ENCODE measurements around the gene NDFIP1. TPM values are rescaled to one million over a fixed set of nuclear protein-coding genes. Genes with fewer than 3 reads are reported as not detected.

Gene NDFIP1
- total RNA-seq, 2 experiments from 2014 or later, result 47.2 TPM

DNA sequence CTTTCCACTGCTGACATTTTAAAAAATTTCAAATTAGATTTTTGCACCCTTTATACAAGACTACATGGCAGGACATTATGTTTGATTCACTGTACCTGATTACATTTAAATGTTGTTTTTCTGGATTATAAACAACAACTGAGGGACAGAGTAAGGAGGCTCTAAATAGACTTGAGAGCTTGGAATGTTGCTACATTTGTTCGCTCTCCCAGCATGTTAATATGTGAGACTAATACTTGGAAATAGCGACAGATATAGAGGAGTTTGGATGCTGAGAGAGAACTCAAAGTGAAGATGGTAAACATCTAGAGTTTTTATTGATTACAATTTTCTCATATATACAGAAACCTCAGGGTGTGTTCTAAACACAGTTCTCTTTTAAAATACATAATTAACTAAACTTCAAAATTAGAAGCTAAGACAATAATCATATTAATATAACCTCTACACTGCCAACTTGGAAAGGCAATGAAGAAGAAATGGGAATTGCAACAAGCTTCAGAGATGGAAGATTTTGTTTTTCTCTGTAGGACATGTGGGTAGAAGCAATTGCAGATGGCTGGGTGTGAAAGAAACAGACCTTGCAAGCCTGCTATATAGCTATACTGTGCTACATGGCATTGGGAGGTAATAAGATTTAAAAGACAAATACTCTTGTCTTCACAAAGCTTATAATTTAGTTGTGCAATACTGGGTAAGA, 1.4 kb upstream of the NDFIP1 start:
- CTCF ChIA-PET, result interaction anchor here (1.0 to 6.0 kb wide), 12 partner anchors 9 to 147 kb away, joined by 3 to 91 read pairs (median 4); partner anchors contain the start of genes GNPDA1 and RNF14
- Mint-ChIP-seq H3K4me3 (peak overlapping the region; percentile 43), H3K4me1 (ENCODE audit: low read depth) (peaks cover 59% of the 10 kb centered on the region), H3K36me3 (ENCODE audit: low read depth) (peaks cover 23% of the 10 kb centered on the region), H3K9me3 (ENCODE audit: insufficient read depth) (no peaks in the 10 kb centered on the region), H3K27me3 (ENCODE audit: low read depth) (no peaks in the 10 kb centered on the region), H3K27ac (peak overlapping the region; percentile 93)
- DNase-seq (no peak), ATAC-seq (no peak)
- POLR2A ChIA-PET, result interaction anchor here (0.8 to 4.0 kb wide), 8 partner anchors 9 to 138 kb away, joined by 4 to 86 read pairs (median 18); partner anchors contain the start of genes GNPDA1 and RNF14

DNA sequence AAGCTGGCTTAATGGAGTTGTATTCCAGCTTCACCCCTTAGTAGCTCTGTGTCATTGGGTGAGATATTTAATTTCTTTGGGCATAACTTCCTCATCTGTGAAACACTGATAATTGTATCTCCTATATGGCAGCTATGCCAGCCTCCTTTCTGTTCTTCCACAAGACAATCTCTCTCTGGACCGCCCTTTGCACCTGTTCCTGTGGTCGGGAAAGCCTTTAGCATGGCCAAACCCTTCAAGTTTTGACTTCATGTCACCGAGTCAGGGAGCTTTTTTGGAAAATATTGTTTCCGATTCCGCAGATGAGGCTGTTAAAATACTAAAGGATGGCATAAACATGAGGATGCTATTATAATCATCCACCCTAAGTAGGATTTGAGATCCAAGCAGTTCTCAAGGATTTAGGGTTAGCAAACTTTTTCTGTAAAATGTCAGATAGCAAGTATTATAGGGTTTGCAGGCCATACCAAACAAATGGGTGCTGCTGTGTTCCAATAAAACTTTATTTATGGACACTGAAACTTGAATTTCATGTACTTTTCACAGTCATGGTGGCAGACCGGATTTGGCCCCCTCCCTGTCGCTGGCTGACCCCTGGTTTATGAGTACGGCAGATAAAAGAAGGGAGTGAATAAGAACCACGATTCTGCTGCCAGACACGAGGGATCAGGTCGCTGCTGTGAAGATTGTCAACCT, 695 bp upstream of the NDFIP1 start:
- CTCF ChIA-PET, result interaction anchor here (0.6 to 6.0 kb wide), 17 partner anchors 9 to 416 kb away, joined by 3 to 91 read pairs (median 3); partner anchors contain the start of genes GNPDA1 and RNF14
- no peaks in the 10 kb centered on the region for H3K27me3 Mint-ChIP-seq (ENCODE audit: low read depth)
- peak overlapping the region; percentile 71 for H3K4me3 Mint-ChIP-seq
- no peak for ATAC-seq
- no peak for DNase-seq
- peak overlapping the region; percentile 93 for H3K27ac Mint-ChIP-seq
- POLR2A ChIA-PET, result interaction anchor here (0.7 to 4.0 kb wide), 10 partner anchors 9 to 139 kb away, joined by 3 to 86 read pairs (median 16); partner anchors contain the start of genes GNPDA1 and RNF14
- H3K36me3 Mint-ChIP-seq (ENCODE audit: low read depth), result peaks cover 27% of the 10 kb centered on the region
- no peaks in the 10 kb centered on the region for H3K9me3 Mint-ChIP-seq (ENCODE audit: insufficient read depth)
- peaks cover 64% of the 10 kb centered on the region for H3K4me1 Mint-ChIP-seq (ENCODE audit: low read depth)

DNA sequence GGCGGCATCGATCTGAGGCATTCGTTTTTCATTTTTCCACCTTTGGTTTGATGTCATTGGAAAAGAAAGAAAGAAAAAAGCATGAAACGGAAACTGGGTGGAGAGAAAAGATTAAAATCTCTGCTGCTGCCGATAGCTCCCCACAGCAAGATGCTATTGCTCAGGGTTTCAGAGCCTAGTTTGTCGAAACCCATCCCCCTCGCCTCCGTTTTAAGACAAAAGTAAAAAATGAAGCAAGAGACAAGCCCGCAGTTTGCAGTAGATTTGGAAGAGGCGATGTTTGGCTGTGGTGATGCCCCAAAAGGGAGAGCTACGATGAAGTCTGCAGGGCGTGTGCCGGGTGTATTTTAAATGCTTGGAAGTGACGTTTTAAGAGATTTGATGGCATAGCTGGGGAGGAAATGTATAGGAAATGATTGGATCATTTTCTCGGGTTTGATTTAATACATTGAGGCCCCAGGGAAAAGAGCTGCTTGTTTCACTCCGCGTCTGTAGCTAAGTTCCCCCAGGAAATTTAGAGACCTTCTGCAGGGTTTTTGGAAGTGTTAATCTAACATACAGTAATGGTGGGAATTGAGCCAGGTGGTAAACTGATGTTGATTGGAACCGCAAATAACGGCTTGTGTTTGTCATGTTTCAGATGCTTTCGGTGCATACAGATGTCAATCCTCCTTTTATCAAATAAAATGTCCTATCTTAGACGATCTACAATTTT, 909 bp downstream of the NDFIP1 start:
- ChIA-PET CTCF (interaction anchor here (0.7 to 6.0 kb wide), 19 partner anchors 10 to 418 kb away, joined by 3 to 91 read pairs (median 6); partner anchors contain the start of genes GNPDA1 and RNF14), POLR2A (interaction anchor here (0.7 to 4.0 kb wide), 19 partner anchors 8 to 186 kb away, joined by 3 to 86 read pairs (median 7); partner anchors contain the start of genes DELE1, GNPDA1 and RNF14)
- Mint-ChIP-seq H3K9me3 (ENCODE audit: insufficient read depth) (no peaks in the 10 kb centered on the region), H3K4me1 (ENCODE audit: low read depth) (peaks cover 72% of the 10 kb centered on the region), H3K27ac (peak overlapping the region; percentile 93), H3K4me3 (peak overlapping the region; percentile 93), H3K27me3 (ENCODE audit: low read depth) (no peaks in the 10 kb centered on the region), H3K36me3 (ENCODE audit: low read depth) (peaks cover 38% of the 10 kb centered on the region)
- ATAC-seq (peak; percentile 12), DNase-seq (peak; percentile 69)

DNA sequence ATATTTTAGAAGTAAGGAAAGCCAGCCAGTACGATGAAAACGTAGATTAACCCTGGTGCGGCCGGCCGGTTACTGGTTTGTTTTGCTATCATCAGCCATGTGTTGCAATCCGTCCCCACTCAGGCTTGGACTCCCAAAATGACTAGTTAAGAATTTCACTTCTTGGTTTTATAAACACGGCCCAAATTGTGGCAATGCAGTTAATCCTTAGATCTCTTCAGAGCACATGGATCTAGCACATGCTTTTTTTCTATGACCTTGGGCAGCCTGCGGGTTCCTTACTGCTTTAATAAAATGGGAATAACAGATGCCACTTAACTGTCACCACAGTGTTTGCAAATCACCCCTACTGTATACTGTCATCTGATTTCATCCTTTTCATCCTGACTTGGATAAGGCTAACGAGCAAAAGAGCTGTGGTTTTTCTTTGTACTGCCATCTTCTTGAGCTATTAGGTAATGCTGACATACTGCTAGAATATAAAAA, 1.5 kb downstream of the NDFIP1 start:
- ATAC-seq, result no peak

DNA sequence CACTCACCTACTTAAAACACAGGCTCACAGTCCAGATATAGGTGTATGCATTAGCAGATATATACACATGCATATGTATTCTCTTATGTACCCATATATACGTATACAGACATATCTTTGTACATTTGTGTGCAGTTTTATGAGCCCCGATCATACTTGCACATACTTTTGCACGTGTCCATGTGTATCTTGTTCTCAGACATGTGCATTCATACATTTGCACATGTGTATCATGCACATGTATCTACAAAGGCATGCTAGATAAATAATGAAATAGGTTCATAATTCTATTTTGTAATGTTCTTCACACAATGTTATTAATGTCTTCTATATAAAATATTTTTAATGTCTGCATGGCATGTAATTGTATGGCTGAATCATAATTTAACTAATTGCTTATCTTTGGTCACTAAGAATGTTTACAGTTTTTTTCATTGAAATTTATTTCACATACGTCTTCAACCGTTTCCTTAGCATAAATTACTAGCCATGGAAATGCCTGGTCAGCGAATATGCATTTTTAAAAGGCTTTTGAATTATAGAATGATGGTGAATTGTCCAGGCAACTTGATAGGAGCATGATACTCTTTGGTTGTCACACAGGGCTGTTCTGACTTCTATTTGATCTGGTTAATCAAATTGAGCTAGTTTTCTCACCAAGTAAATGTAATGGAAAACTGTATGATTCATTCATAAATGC, 2.6 kb downstream of the NDFIP1 start:
- Mint-ChIP-seq H3K27ac (no peak overlapping the region), H3K4me3 (peak overlapping the region; percentile 93), H3K36me3 (ENCODE audit: low read depth) (peaks cover 44% of the 10 kb centered on the region), H3K9me3 (ENCODE audit: insufficient read depth) (no peaks in the 10 kb centered on the region), H3K4me1 (ENCODE audit: low read depth) (peaks cover 61% of the 10 kb centered on the region), H3K27me3 (ENCODE audit: low read depth) (no peaks in the 10 kb centered on the region)
- no peak for DNase-seq
- ChIA-PET POLR2A (interaction anchor here (1.1 to 4.0 kb wide), 4 partner anchors 16 to 142 kb away, joined by 3 to 86 read pairs (median 35); partner anchors contain the start of genes GNPDA1 and RNF14), CTCF (interaction anchor here (0.6 to 6.0 kb wide), 14 partner anchors 8 to 142 kb away, joined by 3 to 91 read pairs (median 4); partner anchors contain the start of genes GNPDA1 and RNF14)
- no peak for ATAC-seq

More for the DNA sequence above, 1.5 kb downstream of the NDFIP1 start:
- H3K36me3 Mint-ChIP-seq (ENCODE audit: low read depth), result peaks cover 41% of the 10 kb centered on the region
- H3K4me1 Mint-ChIP-seq (ENCODE audit: low read depth), result peaks cover 69% of the 10 kb centered on the region
- peak overlapping the region; percentile 93 for H3K4me3 Mint-ChIP-seq
- H3K27me3 Mint-ChIP-seq (ENCODE audit: low read depth), result no peaks in the 10 kb centered on the region
- DNase-seq, result no peak
- ChIA-PET POLR2A (interaction anchor here (0.7 to 4.0 kb wide), 15 partner anchors 8 to 186 kb away, joined by 3 to 86 read pairs (median 7); partner anchors contain the start of genes DELE1, GNPDA1 and RNF14), CTCF (interaction anchor here (0.6 to 6.0 kb wide), 24 partner anchors 9 to 418 kb away, joined by 3 to 91 read pairs (median 6); partner anchors contain the start of genes GNPDA1 and RNF14)
- peak overlapping the region; percentile 93 for H3K27ac Mint-ChIP-seq
- H3K9me3 Mint-ChIP-seq (ENCODE audit: insufficient read depth), result no peaks in the 10 kb centered on the region

DNA sequence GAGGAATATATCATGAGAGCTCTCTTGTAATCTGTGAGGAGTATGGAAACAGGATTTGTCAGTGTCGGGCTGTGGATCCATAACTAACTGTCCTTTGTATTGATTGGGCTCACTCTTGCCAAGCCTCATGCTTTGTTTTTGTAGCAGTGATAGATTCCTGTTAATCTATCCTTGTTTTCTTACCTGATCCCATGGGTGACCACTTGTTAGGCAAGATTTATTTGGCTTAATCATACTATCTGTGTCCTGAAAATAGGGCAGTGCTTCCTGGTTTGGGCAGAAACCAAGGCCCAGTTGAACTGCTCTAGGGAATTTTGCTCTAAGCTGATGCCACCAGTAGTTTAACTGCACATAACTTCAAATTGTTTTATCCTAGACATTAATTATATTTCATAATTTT, 6.1 kb downstream of the NDFIP1 start:
- ChIA-PET CTCF (interaction anchor here (0.9 to 1.4 kb wide), 2 partner anchors 9 to 145 kb away, joined by 3 to 4 read pairs; partner anchors contain the start of gene RNF14), POLR2A (no interaction called here)
- no peak overlapping the region for H3K4me3 Mint-ChIP-seq
- H3K9me3 Mint-ChIP-seq (ENCODE audit: insufficient read depth), result no peaks in the 10 kb centered on the region
- H3K27me3 Mint-ChIP-seq (ENCODE audit: low read depth), result no peaks in the 10 kb centered on the region
- DNase-seq (no peak), ATAC-seq (no peak)
- H3K36me3 Mint-ChIP-seq (ENCODE audit: low read depth), result peaks cover 47% of the 10 kb centered on the region
- H3K27ac Mint-ChIP-seq, result no peak overlapping the region
- peaks cover 64% of the 10 kb centered on the region for H3K4me1 Mint-ChIP-seq (ENCODE audit: low read depth)

DNA sequence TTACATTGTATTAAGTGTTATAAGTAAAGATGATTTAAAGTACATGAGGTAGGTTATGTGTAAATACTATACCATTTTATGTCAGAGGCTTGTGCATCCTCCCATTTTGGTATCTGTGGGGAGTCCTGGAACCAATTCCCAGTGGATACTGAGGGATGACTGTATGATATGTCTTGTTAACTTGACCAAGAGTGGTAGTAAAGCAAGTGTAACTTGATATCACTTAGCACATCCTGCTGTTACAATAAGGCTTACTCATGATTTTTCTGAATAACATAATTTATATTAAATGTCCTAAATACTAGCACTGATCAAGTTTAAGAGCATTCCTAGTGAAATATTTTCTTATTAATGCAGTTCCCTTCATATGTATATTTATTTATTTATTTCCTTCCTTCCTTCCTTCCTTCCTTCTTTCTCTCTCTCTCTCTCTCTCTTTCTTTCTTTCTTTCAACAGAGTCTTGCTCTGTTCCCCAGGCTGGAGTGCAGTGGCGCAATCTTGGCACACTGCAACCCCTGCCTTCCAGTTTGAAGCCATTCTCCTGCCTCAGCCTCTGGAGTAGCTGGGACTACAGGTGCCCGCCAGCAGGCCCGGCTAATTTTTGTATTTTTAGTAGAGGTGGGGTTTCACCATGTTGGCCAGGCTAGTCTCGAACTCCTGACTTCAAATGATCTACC, 7.5 kb downstream of the NDFIP1 start:
- CTCF ChIA-PET, result no interaction called here
- peaks cover 64% of the 10 kb centered on the region for H3K4me1 Mint-ChIP-seq (ENCODE audit: low read depth)
- no peaks in the 10 kb centered on the region for H3K27me3 Mint-ChIP-seq (ENCODE audit: low read depth)
- H3K36me3 Mint-ChIP-seq (ENCODE audit: low read depth), result peaks cover 41% of the 10 kb centered on the region
- H3K27ac Mint-ChIP-seq, result no peak overlapping the region
- ATAC-seq, result no peak
- POLR2A ChIA-PET, result interaction anchor here (0.6 kb wide), 1 partner anchor 147 kb away, joined by 3 read pairs; the partner anchor contains the start of gene RNF14
- no peaks in the 10 kb centered on the region for H3K9me3 Mint-ChIP-seq (ENCODE audit: insufficient read depth)
- DNase-seq, result no peak
- no peak overlapping the region for H3K4me3 Mint-ChIP-seq

DNA sequence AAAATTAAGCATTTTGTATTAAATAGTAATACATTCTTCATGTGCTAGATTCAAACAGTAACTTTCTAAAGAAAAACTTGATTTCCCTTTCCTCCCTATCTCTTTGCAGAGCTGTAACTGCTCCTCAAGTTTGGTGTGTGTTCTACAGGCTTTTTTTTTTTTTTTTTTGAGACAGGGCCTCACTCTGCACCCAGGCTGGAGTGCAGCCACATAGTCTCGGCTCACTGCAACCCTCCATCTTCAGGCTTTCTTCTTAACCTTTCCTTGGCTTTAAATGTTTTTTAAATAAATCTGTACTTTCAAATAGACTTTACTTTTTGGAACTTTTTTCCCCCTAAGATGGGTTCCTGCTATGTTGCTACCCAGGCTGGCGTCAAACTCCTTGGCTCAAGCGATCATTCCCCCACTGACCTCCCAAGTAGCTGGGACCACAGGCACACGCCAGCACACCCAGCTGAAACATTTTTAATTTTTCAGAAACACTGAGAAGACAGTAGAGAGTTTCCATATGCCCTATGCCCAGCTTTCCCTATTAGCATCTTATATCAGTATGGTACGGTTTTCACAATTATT, 9.1 kb downstream of the NDFIP1 start:
- no peak for ATAC-seq
- Mint-ChIP-seq H3K4me1 (ENCODE audit: low read depth) (peaks cover 62% of the 10 kb centered on the region), H3K27me3 (ENCODE audit: low read depth) (no peaks in the 10 kb centered on the region), H3K9me3 (ENCODE audit: insufficient read depth) (no peaks in the 10 kb centered on the region), H3K4me3 (no peak overlapping the region), H3K36me3 (ENCODE audit: low read depth) (peaks cover 48% of the 10 kb centered on the region), H3K27ac (peak overlapping the region; percentile 30)
- ChIA-PET POLR2A (interaction anchor here (0.6 kb wide), 1 partner anchor 8 kb away, joined by 3 read pairs; no protein-coding TSS in a partner anchor), CTCF (interaction anchor here (0.9 to 3.3 kb wide), 3 partner anchors 8 to 27 kb away, joined by 3 to 15 read pairs (median 4); no protein-coding TSS in a partner anchor)
- DNase-seq, result no peak

DNA sequence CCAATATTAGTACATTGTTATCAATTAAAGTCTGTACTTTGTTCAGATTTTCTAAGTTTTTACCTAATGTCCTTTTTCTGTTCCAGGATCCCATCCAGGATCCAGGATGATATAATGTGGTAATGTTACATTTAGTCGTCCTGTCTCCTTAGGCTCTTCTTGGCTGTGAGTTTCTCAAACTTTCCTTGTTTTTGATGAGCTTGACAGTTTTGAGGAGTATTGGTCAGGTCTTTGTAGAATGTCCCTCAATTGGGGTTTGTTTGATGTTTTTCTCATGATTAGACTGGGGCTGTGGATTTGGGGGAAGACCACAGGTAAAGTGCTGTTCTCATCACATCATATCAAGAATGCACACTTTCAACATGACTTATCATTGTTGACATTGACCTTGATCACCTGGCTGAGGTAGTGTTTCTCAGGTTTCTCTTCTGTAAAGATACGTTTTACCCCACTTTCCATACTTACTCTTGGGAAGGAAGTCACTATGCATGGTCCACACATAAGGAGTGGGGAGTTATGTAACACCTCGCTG, 9.6 kb downstream of the NDFIP1 start:
- no peak overlapping the region for H3K4me3 Mint-ChIP-seq
- no peak for ATAC-seq

More for the DNA sequence above, 9.6 kb downstream of the NDFIP1 start:
- Mint-ChIP-seq H3K27me3 (ENCODE audit: low read depth) (no peaks in the 10 kb centered on the region), H3K4me1 (ENCODE audit: low read depth) (peaks cover 57% of the 10 kb centered on the region), H3K9me3 (ENCODE audit: insufficient read depth) (no peaks in the 10 kb centered on the region), H3K36me3 (ENCODE audit: low read depth) (peaks cover 44% of the 10 kb centered on the region), H3K27ac (peak overlapping the region; percentile 26)
- no peak for DNase-seq
- ChIA-PET POLR2A (interaction anchor here (0.6 to 1.7 kb wide), 2 partner anchors 9 to 103 kb away, joined by 3 to 6 read pairs; no protein-coding TSS in a partner anchor), CTCF (interaction anchor here (0.9 to 3.3 kb wide), 3 partner anchors 8 to 27 kb away, joined by 3 to 15 read pairs (median 4); no protein-coding TSS in a partner anchor)
